BLaER1 treated with 17β-estradiol and CSF1 and Interleukin-3, amounts not matched to agents 10 nM and 100 nM (cell line): ENCODE results near the gene SPOCK2.

Source experiments
- H3K27ac ChIP-seq, 11 experiments: shearing (Covaris generic); formaldehyde crosslinking; 2 replicates each; pipeline ENCODE4 v1.8.1; 2022
- H3K27me3 ChIP-seq, 11 experiments: shearing (Covaris generic); formaldehyde crosslinking; 2 replicates each; pipeline ENCODE4 v1.8.1; 2022
- H3K36me3 ChIP-seq, 11 experiments: shearing (Covaris generic); formaldehyde crosslinking; 2 replicates each; pipeline ENCODE4 v1.8.1; 2022
- H3K4me1 ChIP-seq, 10 experiments: shearing (Covaris generic); formaldehyde crosslinking; 2 replicates each; pipeline ENCODE4 v1.8.1; 2022
- H3K4me2 ChIP-seq, 11 experiments: shearing (Covaris generic); formaldehyde crosslinking; 2 replicates each; pipeline ENCODE4 v1.8.1; 2022
- H3K4me3 ChIP-seq, 10 experiments: shearing (Covaris generic); formaldehyde crosslinking; 2 replicates each; pipeline ENCODE4 v1.8.1; 2022
- H3K9ac ChIP-seq, 11 experiments: shearing (Covaris generic); formaldehyde crosslinking; 2 replicates each; pipeline ENCODE4 v1.8.1; 2022
- H3K9me3 ChIP-seq, 11 experiments: shearing (Covaris generic); formaldehyde crosslinking; replicated peaks in 1 of 11; 2 replicates each; pipeline ENCODE4 v1.8.1; 2022
- H4K20me1 ChIP-seq, 11 experiments: shearing (Covaris generic); formaldehyde crosslinking; 2 replicates each; pipeline ENCODE4 v1.8.1; 2022
- Cebpa-rat ChIP-seq, 11 experiments: shearing (Covaris generic); IDR thresholded peaks; 2 replicates each; pipeline ENCODE4 v1.8.1; 2022

The SPOCK2 gene

GRCh38 chr10:72058989-72059842 lies 29.1 kb downstream of the SPOCK2 start:
- Histone ChIP-seq H3K4me2 (peak overlapping the region; percentile 3 to 89 (median 71); a peak in 20 of 22 replicates), H4K20me1 (no peaks in the 10 kb centered on the region), H3K4me1 (peaks cover 4 to 36% (median 30%) of the 10 kb centered on the region in 10 experiments; a peak in 18 of 20 replicates), H3K9ac (peak overlapping the region in 3 of 11 experiments; percentile 1 to 59 (median 3); a peak in 2 of 22 replicates), H3K36me3 (no peaks in the 10 kb centered on the region), H3K27me3 (no peaks in the 10 kb centered on the region; a peak in 1 of 22 replicates), H3K27ac (no peak overlapping the region), H3K9me3 (no peaks in the 10 kb centered on the region), H3K4me3 (no peak overlapping the region)
- no peak for TF ChIP-seq Cebpa-rat (IDR thresholded peaks at IDR 0.05)

- no peak overlapping the region for H3K9ac ChIP-seq
- TF ChIP-seq Cebpa-rat (IDR thresholded peaks at IDR 0.05), result no peak
- peaks cover 4 to 36% (median 30%) of the 10 kb centered on the region in 10 experiments; a peak in 18 of 20 replicates for H3K4me1 ChIP-seq
- no peaks in the 10 kb centered on the region for H3K9me3 ChIP-seq
- no peaks in the 10 kb centered on the region for H3K36me3 ChIP-seq
- no peak overlapping the region for H3K4me3 ChIP-seq
- peak overlapping the region in 8 of 11 experiments; percentile 60 to 89 (median 80); a peak in 12 of 22 replicates for H3K4me2 ChIP-seq
- no peak overlapping the region for H3K27ac ChIP-seq
- no peaks in the 10 kb centered on the region for H4K20me1 ChIP-seq
- no peaks in the 10 kb centered on the region; a peak in 1 of 22 replicates for H3K27me3 ChIP-seq
Observed at GRCh38 chr10:72058347-72058898, 29.9 kb downstream of the SPOCK2 start.

GRCh38 chr10:72056932-72057751 lies 31.2 kb downstream of the SPOCK2 start:
- H3K9ac ChIP-seq, result no peak overlapping the region
- H3K4me3 ChIP-seq, result no peak overlapping the region
- H3K4me1 ChIP-seq, result peaks cover 4 to 36% (median 30%) of the 10 kb centered on the region in 10 experiments; a peak in 18 of 20 replicates
- H4K20me1 ChIP-seq, result no peaks in the 10 kb centered on the region
- no peak for TF ChIP-seq Cebpa-rat (IDR thresholded peaks at IDR 0.05)
- H3K27me3 ChIP-seq, result no peaks in the 10 kb centered on the region; a peak in 1 of 22 replicates
- no peak overlapping the region for H3K4me2 ChIP-seq
- H3K27ac ChIP-seq, result no peak overlapping the region
- no peaks in the 10 kb centered on the region for H3K9me3 ChIP-seq
- no peaks in the 10 kb centered on the region for H3K36me3 ChIP-seq

GRCh38 chr10:72056113-72056512 lies 32.2 kb downstream of the SPOCK2 start:
- Histone ChIP-seq H3K27me3 (no peaks in the 10 kb centered on the region; a peak in 1 of 22 replicates), H3K4me3 (no peak overlapping the region), H3K27ac (no peak overlapping the region), H3K4me1 (peaks cover 4 to 28% (median 21%) of the 10 kb centered on the region in 10 experiments; a peak in 18 of 20 replicates), H3K4me2 (no peak overlapping the region), H3K9ac (no peak overlapping the region), H4K20me1 (no peaks in the 10 kb centered on the region), H3K36me3 (no peaks in the 10 kb centered on the region), H3K9me3 (no peaks in the 10 kb centered on the region)
- TF ChIP-seq Cebpa-rat (IDR thresholded peaks at IDR 0.05), result no peak

- peaks cover 0 to 12% (median 10%) of the 10 kb centered on the region in 10 experiments; a peak in 15 of 20 replicates for H3K4me1 ChIP-seq
Observed at GRCh38 chr10:72053690-72054089, 34.7 kb downstream of the SPOCK2 start.

GRCh38 chr10:72050873-72051272 lies 37.5 kb downstream of the SPOCK2 start:
- no peak for TF ChIP-seq Cebpa-rat (IDR thresholded peaks at IDR 0.05)
- H3K4me3 ChIP-seq, result no peak overlapping the region
- H3K9ac ChIP-seq, result no peak overlapping the region
- no peaks in the 10 kb centered on the region for H3K27me3 ChIP-seq
- H3K27ac ChIP-seq, result no peak overlapping the region
- no peaks in the 10 kb centered on the region for H3K36me3 ChIP-seq
- peaks cover 0 to 15% (median 4%) of the 10 kb centered on the region in 11 experiments; a peak in 7 of 22 replicates for H3K9me3 ChIP-seq
- no peaks in the 10 kb centered on the region for H4K20me1 ChIP-seq
- H3K4me1 ChIP-seq, result peaks cover 0 to 12% (median 7%) of the 10 kb centered on the region in 10 experiments; a peak in 8 of 20 replicates
- peak overlapping the region in 1 of 11 experiments; percentile 12; a peak in 1 of 22 replicates for H3K4me2 ChIP-seq

More at GRCh38 chr10:72053690-72054089, 34.7 kb downstream of the SPOCK2 start:
- H3K36me3 ChIP-seq, result no peaks in the 10 kb centered on the region
- no peaks in the 10 kb centered on the region for H4K20me1 ChIP-seq
- H3K27ac ChIP-seq, result no peak overlapping the region
- no peak overlapping the region for H3K4me3 ChIP-seq
- no peaks in the 10 kb centered on the region for H3K27me3 ChIP-seq
- H3K9ac ChIP-seq, result no peak overlapping the region
- TF ChIP-seq Cebpa-rat (IDR thresholded peaks at IDR 0.05), result no peak
- H3K9me3 ChIP-seq, result peaks cover 0 to 8% (median 4%) of the 10 kb centered on the region in 11 experiments; a peak in 6 of 22 replicates
- no peak overlapping the region for H3K4me2 ChIP-seq

- Histone ChIP-seq H3K4me1 (peaks cover 0 to 18% (median 7%) of the 10 kb centered on the region in 10 experiments; a peak in 10 of 20 replicates), H3K4me2 (peak overlapping the region in 4 of 11 experiments; percentile 12 to 33 (median 15); a peak in 7 of 22 replicates), H3K27me3 (no peaks in the 10 kb centered on the region), H4K20me1 (no peaks in the 10 kb centered on the region), H3K27ac (no peak overlapping the region), H3K9me3 (peaks cover 0 to 15% (median 4%) of the 10 kb centered on the region in 11 experiments; a peak in 7 of 22 replicates), H3K4me3 (no peak overlapping the region), H3K9ac (no peak overlapping the region), H3K36me3 (no peaks in the 10 kb centered on the region)
- TF ChIP-seq Cebpa-rat (IDR thresholded peaks at IDR 0.05), result no peak
Observed at GRCh38 chr10:72049969-72050781, 38.2 kb downstream of the SPOCK2 start.

GRCh38 chr10:72049472-72049871 lies 38.9 kb downstream of the SPOCK2 start:
- peaks cover 0 to 15% (median 4%) of the 10 kb centered on the region in 11 experiments; a peak in 7 of 22 replicates for H3K9me3 ChIP-seq
- H3K9ac ChIP-seq, result no peak overlapping the region
- no peak overlapping the region for H3K4me3 ChIP-seq
- H4K20me1 ChIP-seq, result no peaks in the 10 kb centered on the region
- no peak for TF ChIP-seq Cebpa-rat (IDR thresholded peaks at IDR 0.05)
- H3K4me2 ChIP-seq, result no peak overlapping the region
- H3K4me1 ChIP-seq, result peaks cover 1 to 26% (median 11%) of the 10 kb centered on the region in 10 experiments; a peak in 18 of 20 replicates
- H3K27me3 ChIP-seq, result no peaks in the 10 kb centered on the region
- no peaks in the 10 kb centered on the region for H3K36me3 ChIP-seq
- H3K27ac ChIP-seq, result no peak overlapping the region
